ENCODE results near the gene AHRR. TPM values are rescaled to one million over a fixed set of nuclear protein-coding genes. Genes with fewer than 3 reads are reported as not detected.

The AHRR gene
- total and polyA plus RNA-seq, 10 of the 15 experiments (the other 5 are each of a cell fraction or from before 2014, with no cell fraction given), result 0.90 to 35.2 (median 19.2) TPM

GRCh38 chr5:342501-343460 lies 21.3 kb downstream of the AHRR start:
- intact Hi-C loops (cut with micrococcal nuclease; ENCODE audit: unreplicated experiment), result no loop called here
- no peaks in the 10 kb centered on the region; the same call in 1 of the 2 replicates for H4K20me1 ChIP-seq (ENCODE audit: control insufficient read depth, insufficient read depth)
- peak overlapping the region; percentile 64 for H3K4me3 ChIP-seq
- H3K27ac ChIP-seq (ENCODE audit: control insufficient read depth, insufficient read depth), result peak overlapping the region; percentile 84
- peaks cover 77% of the 10 kb centered on the region for H3K79me2 ChIP-seq (ENCODE audit: control insufficient read depth, insufficient read depth, low read length)
- H3K36me3 ChIP-seq (ENCODE audit: control insufficient read depth in 2 of 2, insufficient read depth in 2 of 2, low read length in 1 of 2), result peaks cover 6 to 15% of the 10 kb centered on the region in 2 experiments; a peak in 3 of 4 replicates
- H3K9me3 ChIP-seq (replicated peaks; ENCODE audit: control insufficient read depth, insufficient read depth, low read length), result no peaks in the 10 kb centered on the region; the same call in 1 of the 3 replicates
- peak overlapping the region; percentile 86 for H3K4me2 ChIP-seq (ENCODE audit: control insufficient read depth, insufficient read depth)
- DNase-seq (ENCODE audit: low read depth, low spot score) (no peak), FAIRE-seq (no peak), ATAC-seq (peak; percentile 75)
- peak overlapping the region; percentile 67 for H3K9ac ChIP-seq (ENCODE audit: control insufficient read depth, insufficient read depth, low read length)
- ChIA-PET RAD21 (ENCODE audit: unreplicated experiment) (interaction anchor here (0.8 to 2.2 kb wide), 4 partner anchors 10 to 26 kb away, joined by 3 to 10 read pairs (median 3); no protein-coding TSS in a partner anchor), SMC1A (ENCODE audit: uncharacterized antibody, unreplicated experiment) (interaction anchor here (0.7 to 4.7 kb wide), 7 partner anchors 10 to 83 kb away, joined by 3 to 19 read pairs (median 3); partner anchors contain the start of gene AHRR), CTCF (interaction anchor here (0.5 to 1.3 kb wide), 3 partner anchors 10 to 1393 kb away, joined by 3 to 7 read pairs (median 3); no protein-coding TSS in a partner anchor), POLR2A (interaction anchor here (0.8 to 1.5 kb wide), 3 partner anchors 10 to 61 kb away, joined by 4 to 5 read pairs (median 5); partner anchors contain the start of gene AHRR)
- 80% methylated on average over 27 of the region's 27 CpGs for WGBS (ENCODE audit: insufficient coverage, insufficient replicate concordance, low lambda C conversion rate, missing lambda C conversion rate)
- H3K27me3 ChIP-seq (replicated peaks in 1 of 2; ENCODE audit: control insufficient read depth in 2 of 2, insufficient read depth in 2 of 2, low read length in 1 of 2), result no peaks in the 10 kb centered on the region
- H2AFZ ChIP-seq (ENCODE audit: control insufficient read depth, low read depth, low read length), result no peak overlapping the region
- BruUV-seq (replicated peaks), result no TSS peak
- peaks cover 34% of the 10 kb centered on the region for H3K4me1 ChIP-seq (ENCODE audit: control insufficient read depth, insufficient read depth, low read length)
- in situ Hi-C loops (cut with MboI), result no loop called here
- TF ChIP-seq ZNF622 (IDR thresholded peaks at IDR 0.05) (no peak), CHD2 (IDR thresholded peaks at IDR 0.05; ENCODE audit: borderline replicate concordance, low read depth, low read length) (no peak), ZZZ3 (IDR thresholded peaks at IDR 0.05; ENCODE audit: control insufficient read depth, insufficient read length, low read depth) (no peak), NFXL1 (IDR thresholded peaks at IDR 0.05; ENCODE audit: borderline replicate concordance) (no peak), IKZF2 (IDR thresholded peaks at IDR 0.05) (0 out of 4 replicates have a peak, but pooled peaks have one; percentile 13 to 24), POLR2AphosphoS2 (IDR thresholded peaks at IDR 0.05; ENCODE audit: low read depth, low read length) (no peak), SPI1 (IDR thresholded peaks at IDR 0.05; ENCODE audit: borderline replicate concordance, insufficient read depth, low read depth, low read length) (peak; percentile 88), JUND (IDR thresholded peaks at IDR 0.05; ENCODE audit: low read depth, low read length) (no peak), SIX5 (IDR thresholded peaks at IDR 0.05; ENCODE audit: low read depth, low read length, severe bottlenecking) (no peak), SP1 (IDR thresholded peaks at IDR 0.05; ENCODE audit: low read depth, low read length) (no peak), PAX5 (IDR thresholded peaks at IDR 0.05; ENCODE audit: borderline replicate concordance, low read depth, low read length) (0 out of 2 replicates have a peak, but pooled peaks have one; percentile 3), ASH2L (IDR thresholded peaks at IDR 0.05; ENCODE audit: borderline replicate concordance, low read depth) (no peak), ZNF384 (IDR thresholded peaks at IDR 0.05; ENCODE audit: borderline replicate concordance, low read depth, low read length) (no peak), POLR2AphosphoS5 (IDR thresholded peaks at IDR 0.05; ENCODE audit: low read length) (no peak)
- TF ChIP-seq, protein P1, sequence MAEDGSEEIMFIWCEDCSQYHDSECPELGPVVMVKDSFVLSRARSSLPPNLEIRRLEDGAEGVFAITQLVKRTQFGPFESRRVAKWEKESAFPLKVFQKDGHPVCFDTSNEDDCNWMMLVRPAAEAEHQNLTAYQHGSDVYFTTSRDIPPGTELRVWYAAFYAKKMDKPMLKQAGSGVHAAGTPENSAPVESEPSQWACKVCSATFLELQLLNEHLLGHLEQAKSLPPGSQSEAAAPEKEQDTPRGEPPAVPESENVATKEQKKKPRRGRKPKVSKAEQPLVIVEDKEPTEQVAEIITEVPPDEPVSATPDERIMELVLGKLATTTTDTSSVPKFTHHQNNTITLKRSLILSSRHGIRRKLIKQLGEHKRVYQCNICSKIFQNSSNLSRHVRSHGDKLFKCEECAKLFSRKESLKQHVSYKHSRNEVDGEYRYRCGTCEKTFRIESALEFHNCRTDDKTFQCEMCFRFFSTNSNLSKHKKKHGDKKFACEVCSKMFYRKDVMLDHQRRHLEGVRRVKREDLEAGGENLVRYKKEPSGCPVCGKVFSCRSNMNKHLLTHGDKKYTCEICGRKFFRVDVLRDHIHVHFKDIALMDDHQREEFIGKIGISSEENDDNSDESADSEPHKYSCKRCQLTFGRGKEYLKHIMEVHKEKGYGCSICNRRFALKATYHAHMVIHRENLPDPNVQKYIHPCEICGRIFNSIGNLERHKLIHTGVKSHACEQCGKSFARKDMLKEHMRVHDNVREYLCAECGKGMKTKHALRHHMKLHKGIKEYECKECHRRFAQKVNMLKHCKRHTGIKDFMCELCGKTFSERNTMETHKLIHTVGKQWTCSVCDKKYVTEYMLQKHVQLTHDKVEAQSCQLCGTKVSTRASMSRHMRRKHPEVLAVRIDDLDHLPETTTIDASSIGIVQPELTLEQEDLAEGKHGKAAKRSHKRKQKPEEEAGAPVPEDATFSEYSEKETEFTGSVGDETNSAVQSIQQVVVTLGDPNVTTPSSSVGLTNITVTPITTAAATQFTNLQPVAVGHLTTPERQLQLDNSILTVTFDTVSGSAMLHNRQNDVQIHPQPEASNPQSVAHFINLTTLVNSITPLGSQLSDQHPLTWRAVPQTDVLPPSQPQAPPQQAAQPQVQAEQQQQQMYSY (CRISPR knock-in tag; IDR thresholded peaks at IDR 0.05), result no peak

Data from GM12878 (cell line).